ENCODE measurements around the gene CHTF8.
A peak's percentile ranks its signal among the peaks of the same experiment; 100 is the strongest.
"Not testable (repeated sequence)": the region's sequence is repeated elsewhere in the genome, so short reads cannot be mapped to it uniquely, and the experiment has no call there.

CHTF8 gene

DNA sequence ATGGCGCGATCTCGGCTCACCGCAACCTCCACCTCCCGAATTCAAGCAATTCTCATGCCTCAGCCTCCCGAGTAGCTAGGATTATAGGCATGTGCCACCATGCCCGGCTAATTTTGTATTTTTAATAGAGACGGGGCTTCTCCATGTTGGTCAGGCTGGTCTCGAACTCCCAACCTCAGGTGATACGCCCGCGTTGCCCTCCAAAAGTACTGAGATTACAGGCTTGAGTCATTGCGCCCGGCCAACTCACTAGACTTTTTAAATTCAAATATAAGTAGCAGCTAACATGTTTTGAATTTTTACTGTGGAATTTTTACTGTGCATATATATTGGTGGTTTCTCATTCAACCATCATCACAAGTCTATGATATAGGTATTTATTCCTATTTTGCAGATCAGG, 7.4 kb downstream of the CHTF8 start:
- not testable (repeated sequence) for H3K9me3 Mint-ChIP-seq; ATAC-seq; H3K27ac Mint-ChIP-seq; DNase-seq (ENCODE audit: low spot score in 2 of 2); H3K4me3 Mint-ChIP-seq
- Mint-ChIP-seq H3K4me1 (peaks cover 17% of the 10 kb centered on the region), H3K36me3 (peaks cover 56% of the 10 kb centered on the region)

DNA sequence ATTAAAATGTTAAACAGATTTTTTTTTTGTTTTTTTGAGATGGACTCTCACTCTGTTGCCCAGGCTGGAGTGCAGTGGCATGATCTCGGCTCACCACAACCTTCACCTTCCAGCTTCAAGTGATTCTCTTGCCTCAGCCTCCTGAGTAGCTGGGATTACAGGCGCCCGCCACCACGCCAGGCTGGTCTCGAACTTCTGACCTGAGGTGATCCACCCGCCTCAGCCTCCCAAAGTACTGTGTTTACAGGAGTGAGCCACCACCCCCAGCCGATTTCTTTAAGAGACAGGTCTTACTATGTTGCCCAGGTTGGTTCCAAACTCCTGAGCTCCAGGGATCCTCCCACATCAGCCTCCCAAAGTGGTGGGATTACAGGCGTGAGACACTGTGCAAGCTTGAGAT, 8.0 kb downstream of the CHTF8 start:
- not testable (repeated sequence) for H3K4me3 Mint-ChIP-seq; H3K9me3 Mint-ChIP-seq; ATAC-seq; H3K27ac Mint-ChIP-seq; DNase-seq (ENCODE audit: low spot score in 2 of 2)
- Mint-ChIP-seq H3K36me3 (peaks cover 56% of the 10 kb centered on the region), H3K4me1 (peaks cover 12% of the 10 kb centered on the region)

DNA sequence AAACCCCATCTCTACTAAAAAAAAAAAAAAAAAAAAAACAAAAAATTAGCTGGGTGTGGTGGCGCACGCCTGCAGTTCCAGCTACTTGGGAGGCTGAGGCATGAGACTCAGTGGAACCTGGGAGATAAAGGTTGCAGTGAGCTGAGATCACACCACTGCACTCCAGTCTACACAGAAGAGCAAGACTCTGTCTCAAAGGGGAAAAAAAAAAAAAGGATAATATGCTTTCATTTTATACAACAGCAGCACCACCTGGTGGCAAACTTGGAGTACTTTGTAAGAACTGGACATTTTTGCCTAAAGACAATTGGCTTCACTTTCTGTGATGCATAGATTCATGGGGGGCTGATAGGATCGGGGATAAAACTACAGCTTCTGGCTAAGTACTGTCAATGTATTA, 8.5 kb downstream of the CHTF8 start:
- peaks cover 56% of the 10 kb centered on the region for H3K36me3 Mint-ChIP-seq
- ATAC-seq (peak; percentile 58), DNase-seq (ENCODE audit: low spot score in 2 of 2) (peak; percentile 31 to 69)
- no peak overlapping the region for H3K4me3 Mint-ChIP-seq
- no peak overlapping the region for H3K27ac Mint-ChIP-seq
- H3K4me1 Mint-ChIP-seq: peaks cover 10% of the 10 kb centered on the region
- H3K9me3 Mint-ChIP-seq: no peaks in the 10 kb centered on the region

DNA sequence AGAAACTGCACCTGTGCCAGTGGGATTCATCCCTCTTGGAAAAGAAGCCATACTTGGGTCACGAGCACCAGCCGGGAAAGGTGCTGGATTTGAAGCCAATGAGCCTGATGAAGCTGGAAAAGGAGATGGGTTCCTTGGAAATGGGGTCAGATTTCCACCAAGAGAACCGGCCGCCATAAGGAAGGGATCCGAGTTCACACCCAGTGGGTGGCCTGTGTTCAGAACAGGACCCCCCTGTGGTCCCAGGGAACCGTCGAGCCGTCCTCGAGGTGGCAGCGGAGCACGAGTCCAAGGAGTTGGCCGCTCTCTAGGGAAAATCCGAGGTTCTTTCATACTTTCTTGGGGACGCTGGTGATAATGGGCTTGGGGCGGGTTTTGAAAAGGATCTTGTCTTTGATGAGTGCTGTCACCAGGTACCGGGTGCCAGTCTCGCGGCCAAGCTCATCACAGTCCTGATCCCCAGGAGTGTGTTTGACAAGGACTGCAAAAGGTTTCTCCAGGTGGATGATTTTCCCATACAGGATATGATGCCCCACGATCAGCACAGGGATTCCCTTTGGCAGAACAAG, 12.2 kb downstream of the CHTF8 start:
- ATAC-seq: no peak
- H3K27ac Mint-ChIP-seq: peak overlapping the region; percentile 20
- peaks cover 66% of the 10 kb centered on the region for H3K36me3 Mint-ChIP-seq
- no peaks in the 10 kb centered on the region for H3K4me1 Mint-ChIP-seq
- no peak for DNase-seq (ENCODE audit: low spot score in 2 of 2)
- no peaks in the 10 kb centered on the region for H3K9me3 Mint-ChIP-seq
- H3K4me3 Mint-ChIP-seq: no peak overlapping the region

DNA sequence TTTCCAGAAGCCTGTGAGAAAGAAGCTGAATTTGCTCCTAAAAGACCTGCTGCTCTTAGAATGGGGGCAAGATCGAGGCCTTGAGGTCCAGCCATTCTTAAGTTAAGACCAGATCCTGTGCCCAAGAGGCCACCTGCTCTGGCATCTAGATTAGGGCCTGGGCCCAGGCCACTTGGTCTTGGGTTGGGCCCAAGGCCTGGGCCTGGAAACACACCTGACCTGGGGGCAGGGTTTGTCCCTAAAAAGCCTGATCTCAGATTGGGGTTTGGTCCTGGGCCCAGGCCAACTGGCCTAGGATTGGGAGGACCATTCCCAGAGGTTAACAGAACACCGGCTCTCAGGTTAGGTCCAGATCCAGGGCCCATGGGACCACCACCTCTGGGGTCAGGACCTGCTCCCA, 12.9 kb downstream of the CHTF8 start:
- DNase-seq (ENCODE audit: low spot score in 2 of 2): no peak
- H3K4me3 Mint-ChIP-seq: no peak overlapping the region
- no peaks in the 10 kb centered on the region for H3K9me3 Mint-ChIP-seq
- no peak overlapping the region for H3K27ac Mint-ChIP-seq
- peaks cover 72% of the 10 kb centered on the region for H3K36me3 Mint-ChIP-seq
- no peaks in the 10 kb centered on the region for H3K4me1 Mint-ChIP-seq
- ATAC-seq: no peak

DNA sequence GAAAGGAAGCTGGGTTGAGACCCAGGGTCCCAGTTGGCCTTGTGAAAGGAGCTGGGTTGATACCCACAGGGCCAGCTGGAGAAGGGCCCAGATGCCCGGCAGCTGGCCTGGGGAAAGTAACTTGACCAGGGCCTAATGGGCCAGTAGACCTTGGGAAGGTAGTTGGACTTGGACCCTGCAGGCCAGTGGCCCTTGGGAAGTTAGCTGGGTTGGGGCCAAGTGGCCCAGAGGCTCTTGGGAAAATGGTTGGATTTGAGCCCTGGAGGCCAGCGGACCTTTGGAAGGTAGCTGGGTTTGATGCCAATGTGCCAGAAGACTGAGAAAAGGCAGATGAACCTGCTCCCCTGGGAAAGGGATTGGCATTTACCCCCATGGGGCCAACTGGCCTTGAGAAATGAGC, 13.4 kb downstream of the CHTF8 start:
- peaks cover 3% of the 10 kb centered on the region for H3K4me1 Mint-ChIP-seq
- DNase-seq (ENCODE audit: low spot score in 2 of 2): no peak
- H3K4me3 Mint-ChIP-seq: no peak overlapping the region
- H3K9me3 Mint-ChIP-seq: no peaks in the 10 kb centered on the region
- ATAC-seq: no peak
- H3K27ac Mint-ChIP-seq: no peak overlapping the region
- peaks cover 77% of the 10 kb centered on the region for H3K36me3 Mint-ChIP-seq

DNA sequence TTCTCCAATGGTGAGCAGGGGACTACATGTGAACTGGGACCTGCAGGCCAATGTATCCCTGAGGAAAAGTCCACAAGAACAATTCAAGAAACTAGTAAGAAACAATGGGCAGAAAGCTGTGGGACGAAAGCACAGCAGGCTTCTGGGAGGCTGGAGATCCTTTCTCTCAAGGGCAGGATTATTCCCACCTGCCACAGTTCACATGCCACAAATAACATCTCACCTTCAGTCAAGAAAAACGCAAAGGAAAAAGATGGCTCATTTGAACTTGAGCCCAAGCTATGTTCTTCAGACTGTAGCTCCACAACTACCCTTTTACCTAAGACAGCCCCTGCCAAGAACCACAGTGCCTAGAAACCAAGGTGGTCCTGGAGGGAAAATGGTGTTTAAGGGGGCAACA, 13.9 kb downstream of the CHTF8 start:
- Mint-ChIP-seq H3K4me1 (peaks cover 6% of the 10 kb centered on the region), H3K27ac (no peak overlapping the region), H3K9me3 (no peaks in the 10 kb centered on the region), H3K36me3 (peaks cover 81% of the 10 kb centered on the region), H3K4me3 (no peak overlapping the region)
- ATAC-seq (no peak), DNase-seq (ENCODE audit: low spot score in 2 of 2) (no peak)

DNA sequence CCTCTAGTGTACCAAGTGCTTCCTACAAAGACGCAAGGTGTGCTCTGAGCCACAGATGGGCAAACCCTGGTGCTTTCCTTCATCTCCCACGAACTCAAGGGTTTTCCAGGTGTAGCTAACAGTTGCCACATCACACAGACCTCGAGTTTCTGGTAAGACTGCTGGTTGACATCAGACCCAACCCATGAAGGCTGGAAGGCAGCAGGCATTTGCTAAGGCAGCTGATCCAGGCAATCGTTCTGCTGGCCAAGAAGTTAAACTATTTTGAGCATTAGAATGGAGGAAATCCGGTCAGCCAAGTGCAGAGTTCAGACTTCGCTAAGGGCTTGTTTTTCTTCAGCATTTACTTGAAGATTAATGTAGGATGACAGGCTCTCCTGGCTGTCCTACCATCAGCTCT, 15.5 kb downstream of the CHTF8 start:
- ATAC-seq: no peak
- Mint-ChIP-seq H3K9me3 (no peaks in the 10 kb centered on the region), H3K4me1 (peaks cover 12% of the 10 kb centered on the region), H3K27ac (no peak overlapping the region), H3K4me3 (no peak overlapping the region), H3K36me3 (peaks cover 85% of the 10 kb centered on the region)
- DNase-seq (ENCODE audit: low spot score in 2 of 2): no peak

DNA sequence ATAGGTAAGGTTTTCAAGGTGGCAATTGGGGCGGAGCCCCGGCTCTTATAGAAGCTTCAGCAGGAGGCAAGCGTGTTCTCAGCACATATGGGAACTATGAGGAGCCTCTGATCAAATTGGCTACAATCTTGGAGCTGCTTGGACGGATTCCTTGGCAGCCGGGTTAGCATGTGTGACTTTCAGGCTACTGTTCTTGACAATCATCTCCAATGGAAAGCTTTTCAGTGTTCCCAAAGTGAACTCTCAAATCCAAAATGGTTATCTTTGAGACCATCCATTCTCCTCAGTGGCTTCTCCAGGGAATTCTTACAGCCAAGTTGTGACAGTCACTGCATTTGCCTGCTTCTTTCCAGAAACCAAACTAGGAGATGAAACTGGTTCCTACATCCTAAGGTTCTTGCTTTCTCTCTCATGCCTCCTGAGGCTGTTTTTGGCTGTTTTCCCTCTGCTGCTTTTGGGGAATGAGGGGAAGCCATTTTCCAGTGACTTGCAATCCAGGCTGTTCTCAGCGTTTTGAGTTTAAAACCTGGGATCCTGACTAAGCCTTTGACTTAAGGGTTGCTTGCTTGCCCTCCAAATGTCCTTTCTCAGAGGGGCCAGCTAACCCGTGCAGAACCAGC, 16.0 kb downstream of the CHTF8 start:
- Mint-ChIP-seq H3K9me3 (no peaks in the 10 kb centered on the region), H3K36me3 (peaks cover 80% of the 10 kb centered on the region), H3K27ac (no peak overlapping the region), H3K4me1 (peaks cover 12% of the 10 kb centered on the region), H3K4me3 (no peak overlapping the region)
- DNase-seq (ENCODE audit: low spot score in 2 of 2) (no peak), ATAC-seq (no peak)

DNA sequence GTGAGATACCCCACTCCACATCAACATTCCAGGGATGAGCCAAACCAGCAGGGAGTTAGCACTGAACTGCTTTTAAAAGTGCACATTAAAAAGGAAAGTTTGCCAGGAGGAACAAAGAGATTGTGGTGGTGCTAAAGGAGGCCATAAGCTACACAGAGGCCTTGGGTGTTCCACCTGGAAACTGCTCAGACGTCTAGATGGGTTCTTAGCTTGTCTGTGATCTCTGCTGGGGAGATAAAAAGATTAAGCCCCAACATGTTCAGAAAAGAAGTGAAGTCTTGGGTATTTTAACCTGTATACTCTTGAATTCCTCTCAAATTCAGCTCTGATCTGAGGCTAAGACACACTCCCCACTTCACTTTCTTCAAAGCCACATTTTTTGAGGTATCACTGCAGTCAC, 16.6 kb downstream of the CHTF8 start:
- Mint-ChIP-seq H3K4me3 (no peak overlapping the region), H3K4me1 (peaks cover 12% of the 10 kb centered on the region), H3K27ac (no peak overlapping the region), H3K36me3 (peaks cover 75% of the 10 kb centered on the region), H3K9me3 (no peaks in the 10 kb centered on the region)
- no peak for ATAC-seq
- DNase-seq (ENCODE audit: low spot score in 2 of 2): no peak

DNA sequence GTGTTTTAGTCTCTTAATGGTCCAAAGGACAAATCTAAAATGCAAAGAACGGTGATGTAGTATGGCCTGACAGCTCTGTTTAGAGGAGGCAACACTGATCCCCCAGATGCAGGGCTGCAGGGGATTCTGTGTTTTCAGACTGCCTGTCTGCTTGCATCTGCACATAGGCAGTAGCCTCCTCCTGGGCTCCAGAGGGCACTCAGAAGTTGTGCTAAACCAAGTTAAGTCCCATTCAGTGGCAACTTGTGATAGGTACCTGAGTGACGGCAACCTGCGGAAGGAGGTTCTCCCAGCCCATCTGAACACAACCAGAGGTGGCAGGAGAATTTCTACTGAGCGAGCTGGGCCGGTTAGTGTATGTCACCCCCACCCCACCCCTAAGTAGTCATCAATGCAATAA, 17.0 kb downstream of the CHTF8 start:
- H3K9me3 Mint-ChIP-seq: no peaks in the 10 kb centered on the region
- ATAC-seq (no peak), DNase-seq (ENCODE audit: low spot score in 2 of 2) (no peak)
- no peak overlapping the region for H3K4me3 Mint-ChIP-seq
- no peak overlapping the region for H3K27ac Mint-ChIP-seq
- peaks cover 12% of the 10 kb centered on the region for H3K4me1 Mint-ChIP-seq
- peaks cover 75% of the 10 kb centered on the region for H3K36me3 Mint-ChIP-seq

DNA sequence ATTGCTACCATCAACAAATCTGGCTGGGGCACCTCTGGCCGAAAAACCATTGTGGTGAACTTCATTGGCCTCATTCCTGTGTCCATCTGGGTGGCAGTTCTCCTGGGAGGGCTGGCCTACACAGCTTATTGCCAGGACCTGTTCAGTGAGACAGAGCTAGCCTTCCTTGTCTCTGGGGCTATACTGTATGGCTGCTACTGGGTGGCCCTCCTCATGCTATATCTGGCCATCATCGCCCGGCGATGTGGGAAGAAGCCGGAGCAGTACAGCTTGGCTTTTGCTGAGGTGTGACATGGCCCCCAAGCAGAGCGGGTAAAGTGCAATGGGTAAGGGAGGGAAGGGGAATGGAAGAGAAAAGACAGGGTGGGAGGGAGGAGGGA, 17.4 kb downstream of the CHTF8 start:
- H3K4me1 Mint-ChIP-seq: peaks cover 12% of the 10 kb centered on the region
- ATAC-seq (no peak), DNase-seq (ENCODE audit: low spot score in 2 of 2) (no peak)
- no peak overlapping the region for H3K4me3 Mint-ChIP-seq
- peaks cover 75% of the 10 kb centered on the region for H3K36me3 Mint-ChIP-seq
- H3K9me3 Mint-ChIP-seq: no peaks in the 10 kb centered on the region
- no peak overlapping the region for H3K27ac Mint-ChIP-seq

DNA sequence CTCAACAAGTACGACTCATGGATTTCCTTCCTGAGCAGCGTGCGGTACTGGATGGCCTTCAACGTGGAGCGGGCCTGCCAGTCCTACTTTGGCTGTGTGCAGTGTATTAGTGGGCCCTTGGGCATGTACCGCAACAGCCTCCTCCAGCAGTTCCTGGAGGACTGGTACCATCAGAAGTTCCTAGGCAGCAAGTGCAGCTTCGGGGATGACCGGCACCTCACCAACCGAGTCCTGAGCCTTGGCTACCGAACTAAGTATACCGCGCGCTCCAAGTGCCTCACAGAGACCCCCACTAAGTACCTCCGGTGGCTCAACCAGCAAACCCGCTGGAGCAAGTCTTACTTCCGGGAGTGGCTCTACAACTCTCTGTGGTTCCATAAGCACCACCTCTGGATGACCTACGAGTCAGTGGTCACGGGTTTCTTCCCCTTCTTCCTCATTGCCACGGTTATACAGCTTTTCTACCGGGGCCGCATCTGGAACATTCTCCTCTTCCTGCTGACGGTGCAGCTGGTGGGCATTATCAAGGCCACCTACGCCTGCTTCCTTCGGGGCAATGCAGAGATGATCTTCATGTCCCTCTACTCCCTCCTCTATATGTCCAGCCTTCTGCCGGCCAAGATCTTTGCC, 17.9 kb downstream of the CHTF8 start:
- DNase-seq (ENCODE audit: low spot score in 2 of 2): no peak
- no peak for ATAC-seq
- no peaks in the 10 kb centered on the region for H3K9me3 Mint-ChIP-seq
- H3K4me1 Mint-ChIP-seq: peaks cover 14% of the 10 kb centered on the region
- no peak overlapping the region for H3K27ac Mint-ChIP-seq
- H3K4me3 Mint-ChIP-seq: no peak overlapping the region
- peaks cover 72% of the 10 kb centered on the region for H3K36me3 Mint-ChIP-seq

DNA sequence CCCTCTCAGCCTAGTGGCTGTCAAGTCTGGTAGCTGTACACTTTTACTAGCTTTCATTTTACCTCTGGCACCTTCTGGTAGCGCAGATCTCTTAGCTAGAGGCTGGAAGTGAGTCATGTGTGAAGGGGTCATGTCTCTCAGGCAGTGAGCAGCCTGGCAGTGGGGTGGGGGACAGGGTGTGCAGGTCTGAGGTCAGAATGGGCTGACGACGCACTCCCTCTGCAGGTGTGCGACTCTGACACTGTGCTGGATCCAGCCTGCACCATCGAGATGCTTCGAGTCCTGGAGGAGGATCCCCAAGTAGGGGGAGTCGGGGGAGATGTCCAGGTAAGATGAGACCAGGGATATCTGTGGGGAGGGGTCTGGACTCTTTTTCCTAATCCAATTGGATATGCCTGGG, 19.2 kb downstream of the CHTF8 start:
- ATAC-seq (no peak), DNase-seq (ENCODE audit: low spot score in 2 of 2) (no peak)
- Mint-ChIP-seq H3K4me3 (no peak overlapping the region), H3K9me3 (no peaks in the 10 kb centered on the region), H3K4me1 (peaks cover 23% of the 10 kb centered on the region), H3K27ac (no peak overlapping the region), H3K36me3 (peaks cover 60% of the 10 kb centered on the region)

DNA sequence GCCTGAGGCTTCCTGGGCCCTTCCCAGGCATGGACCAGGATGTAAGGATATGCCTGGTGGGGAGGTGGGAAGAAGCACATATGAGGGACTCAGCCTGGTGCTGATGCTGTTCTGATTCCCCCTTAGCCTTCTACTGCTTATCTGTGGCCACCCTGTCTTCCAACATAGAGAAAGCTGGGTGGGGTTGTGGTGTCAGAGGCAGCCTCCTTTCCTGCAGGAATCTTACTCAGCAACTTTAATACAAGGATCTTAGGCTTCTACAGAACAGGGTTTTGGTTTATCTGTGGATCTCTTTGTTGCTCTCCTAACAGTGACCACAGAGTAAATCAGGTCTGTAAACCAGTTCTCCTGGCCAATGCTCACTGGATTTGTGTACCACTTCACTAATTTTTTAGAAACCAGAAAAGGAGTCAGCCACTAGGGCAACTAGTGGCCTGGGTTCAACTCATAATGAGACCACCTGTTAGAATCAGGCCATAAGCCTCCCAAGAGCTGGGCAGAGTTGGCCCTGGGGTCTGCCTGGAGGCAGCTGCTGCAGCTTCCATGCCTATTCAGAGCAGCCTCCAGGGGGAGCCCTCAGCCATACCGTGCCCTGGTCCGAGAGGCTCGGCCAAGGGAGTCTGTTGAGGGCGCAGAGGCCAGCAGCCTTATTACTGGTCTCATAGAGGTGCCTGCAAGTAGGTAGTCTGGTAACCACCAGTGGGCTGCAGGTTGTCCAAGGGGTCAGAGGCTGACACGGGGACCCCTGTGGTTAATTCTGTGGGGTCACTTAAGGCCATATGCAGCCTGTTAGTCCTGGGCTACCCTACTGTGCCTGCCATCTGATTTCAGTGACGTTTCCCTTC, 19.9 kb downstream of the CHTF8 start:
- Mint-ChIP-seq H3K4me1 (peaks cover 28% of the 10 kb centered on the region), H3K27ac (no peak overlapping the region), H3K4me3 (no peak overlapping the region), H3K9me3 (no peaks in the 10 kb centered on the region), H3K36me3 (peaks cover 53% of the 10 kb centered on the region)
- peak; percentile 77 for ATAC-seq
- DNase-seq (ENCODE audit: low spot score in 2 of 2): peak; percentile 36 to 79

DNA sequence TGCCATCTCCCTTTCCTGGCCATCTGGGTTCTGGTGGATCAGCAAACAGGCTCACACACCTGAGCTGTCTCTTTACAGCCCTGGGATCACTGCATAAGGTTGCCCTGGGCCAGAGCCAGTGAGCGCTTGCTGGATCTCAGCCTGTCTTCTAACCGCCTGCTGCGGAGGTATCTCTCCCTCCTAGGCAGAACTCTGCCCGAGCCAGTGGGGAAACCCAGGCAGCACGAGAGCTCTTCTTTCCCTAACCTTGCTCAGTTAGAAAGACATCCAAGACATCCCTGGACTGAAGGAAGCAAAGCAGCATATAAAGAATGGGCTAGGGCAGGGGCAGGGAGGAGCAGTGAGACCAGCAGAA, 20.5 kb downstream of the CHTF8 start:
- no peak overlapping the region for H3K27ac Mint-ChIP-seq
- no peak overlapping the region for H3K4me3 Mint-ChIP-seq
- H3K9me3 Mint-ChIP-seq: no peaks in the 10 kb centered on the region
- H3K36me3 Mint-ChIP-seq: peaks cover 46% of the 10 kb centered on the region
- DNase-seq (ENCODE audit: low spot score in 2 of 2): no peak
- no peak for ATAC-seq
- H3K4me1 Mint-ChIP-seq: peaks cover 33% of the 10 kb centered on the region
